Effector memory CD4-positive, alpha-beta T cell (primary cell): ENCODE data around the gene TIAM2.
"Not testable (repeated sequence)": the region's sequence is repeated elsewhere in the genome, so short reads cannot be mapped to it uniquely, and the experiment has no call there.

Source experiments
- DNase-seq, 3 donors: peaks; one replicate each; pipeline ENCODE4 v3.0.0-alpha.2; 2020
- H3K27ac ChIP-seq: 2 replicates; pipeline ENCODE4 v1.7.0; 2013; ENCODE audit warnings: mild to moderate bottlenecking, low read length, moderate library complexity; ENCODE audit not compliant: insufficient read depth, poor library complexity, severe bottlenecking
- H3K27me3 ChIP-seq: replicated peaks from 2 replicates; pipeline ENCODE4 v1.7.0; 2013; ENCODE audit warnings: mild to moderate bottlenecking, low read length; ENCODE audit not compliant: insufficient read depth, control insufficient read depth, poor library complexity, severe bottlenecking
- H3K36me3 ChIP-seq: 2 replicates; pipeline ENCODE4 v1.7.0; 2013; ENCODE audit warnings: mild to moderate bottlenecking, low read length, moderate library complexity; ENCODE audit not compliant: control insufficient read depth, insufficient read depth
- H3K4me1 ChIP-seq: 2 replicates; pipeline ENCODE4 v1.7.0; 2013; ENCODE audit warnings: low read length, mild to moderate bottlenecking; ENCODE audit not compliant: control insufficient read depth, insufficient read depth, poor library complexity, severe bottlenecking
- H3K4me3 ChIP-seq: 2 replicates; pipeline ENCODE4 v1.7.0; 2013; ENCODE audit warnings: low read length, low read depth, mild to moderate bottlenecking; ENCODE audit not compliant: insufficient read depth, poor library complexity, severe bottlenecking
- H3K9me3 ChIP-seq: 2 replicates; pipeline ENCODE4 v1.7.0; 2013; ENCODE audit warnings: mild to moderate bottlenecking, low read length, moderate library complexity; ENCODE audit not compliant: control insufficient read depth

TIAM2 gene

DNA sequence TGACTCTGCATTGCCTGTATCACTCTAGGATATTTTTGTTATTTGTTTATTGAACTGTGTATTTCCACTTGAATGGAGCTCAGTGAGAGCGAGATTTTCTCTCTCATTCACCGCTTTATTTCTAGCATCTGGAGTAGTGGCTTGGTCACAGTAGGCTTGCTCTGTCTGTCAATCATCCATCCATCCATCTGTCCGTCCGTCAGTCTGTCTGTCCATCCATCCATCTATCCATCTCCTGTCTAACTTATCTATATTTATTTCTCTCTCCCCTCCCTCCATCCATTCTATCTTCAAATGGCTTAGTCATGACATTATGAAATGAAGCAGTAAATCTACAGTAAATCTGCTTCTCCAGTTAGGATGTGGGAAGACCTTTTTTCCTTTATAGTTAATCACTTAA lies 94.6 kb downstream of the TIAM2 start:
- no peaks in the 10 kb centered on the region for H3K4me1 ChIP-seq
- no peaks in the 10 kb centered on the region for H3K9me3 ChIP-seq
- no peak overlapping the region for H3K27ac ChIP-seq
- DNase-seq: no peak
- H3K27me3 ChIP-seq: no peaks in the 10 kb centered on the region
- H3K36me3 ChIP-seq: no peaks in the 10 kb centered on the region
- no peak overlapping the region for H3K4me3 ChIP-seq

DNA sequence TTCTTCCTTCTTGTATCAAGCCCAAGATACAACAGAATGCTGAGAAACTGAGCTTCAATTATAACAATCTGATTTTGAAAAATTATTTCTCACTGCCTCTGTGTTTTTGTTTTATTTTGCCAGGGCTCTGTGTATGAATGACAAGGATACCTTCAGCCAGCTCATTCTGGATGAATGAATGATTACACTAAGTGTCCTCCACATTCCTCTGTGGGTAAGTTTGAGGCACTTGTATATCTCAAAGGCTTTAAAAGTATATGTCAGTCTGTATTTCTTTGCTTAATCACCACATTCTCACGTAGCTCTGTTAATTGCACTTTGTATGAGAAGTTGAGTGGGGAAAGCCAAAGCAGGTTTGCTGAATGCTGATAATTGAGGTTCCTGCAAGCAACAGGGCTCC lies 95.1 kb downstream of the TIAM2 start:
- no peak overlapping the region for H3K27ac ChIP-seq
- DNase-seq: no peak
- no peaks in the 10 kb centered on the region for H3K9me3 ChIP-seq
- H3K4me1 ChIP-seq: no peaks in the 10 kb centered on the region
- H3K27me3 ChIP-seq: no peaks in the 10 kb centered on the region
- H3K36me3 ChIP-seq: no peaks in the 10 kb centered on the region
- no peak overlapping the region for H3K4me3 ChIP-seq

DNA sequence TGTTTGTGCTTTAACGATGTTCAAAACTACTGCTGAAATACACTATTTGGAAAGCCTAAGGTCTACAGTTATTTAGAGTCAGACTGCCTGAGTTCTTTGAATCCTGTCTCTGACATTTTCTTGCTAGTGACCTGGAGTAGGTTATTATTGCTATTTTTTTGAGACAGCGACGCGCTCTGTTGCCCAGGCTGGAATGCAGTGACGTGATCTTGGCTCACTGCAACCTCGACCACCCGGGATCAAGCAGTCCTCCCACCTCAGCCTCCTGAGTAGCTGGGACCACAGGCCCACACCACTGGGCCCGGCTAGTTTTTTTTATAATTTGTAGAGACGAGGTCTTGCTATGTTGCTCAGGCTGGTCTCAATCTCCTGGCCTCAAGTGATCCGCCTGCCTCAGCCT lies 96.6 kb downstream of the TIAM2 start:
- Histone ChIP-seq H3K27me3 (no peaks in the 10 kb centered on the region), H3K27ac (no peak overlapping the region), H3K4me1 (no peaks in the 10 kb centered on the region), H3K4me3 (no peak overlapping the region), H3K36me3 (no peaks in the 10 kb centered on the region), H3K9me3 (no peaks in the 10 kb centered on the region)
- DNase-seq: no peak

DNA sequence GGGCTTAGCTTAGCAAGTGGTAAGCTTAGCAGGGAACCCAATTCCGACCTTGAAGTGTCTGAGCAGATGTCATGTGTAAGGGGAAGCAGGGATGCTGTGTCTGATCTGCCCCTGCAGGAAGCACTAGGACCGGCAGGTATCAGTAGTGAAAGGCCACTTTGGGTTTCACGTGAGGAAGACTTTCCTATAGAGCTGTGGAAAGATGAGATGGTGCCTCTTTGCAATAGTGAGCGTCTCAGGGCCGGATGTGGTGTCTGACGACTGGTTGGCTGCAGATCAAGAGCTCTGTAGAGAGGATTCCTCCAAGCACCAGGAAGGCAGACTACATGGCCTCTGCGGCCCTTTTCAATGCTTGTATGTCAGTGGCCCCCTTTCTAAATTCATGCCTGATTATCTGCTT lies 98.3 kb downstream of the TIAM2 start:
- no peak overlapping the region for H3K4me3 ChIP-seq
- no peak overlapping the region for H3K27ac ChIP-seq
- no peaks in the 10 kb centered on the region for H3K9me3 ChIP-seq
- H3K4me1 ChIP-seq: no peaks in the 10 kb centered on the region
- peak in 2 of 3 donors; percentile 3 to 5 for DNase-seq
- no peaks in the 10 kb centered on the region for H3K27me3 ChIP-seq
- H3K36me3 ChIP-seq: no peaks in the 10 kb centered on the region

DNA sequence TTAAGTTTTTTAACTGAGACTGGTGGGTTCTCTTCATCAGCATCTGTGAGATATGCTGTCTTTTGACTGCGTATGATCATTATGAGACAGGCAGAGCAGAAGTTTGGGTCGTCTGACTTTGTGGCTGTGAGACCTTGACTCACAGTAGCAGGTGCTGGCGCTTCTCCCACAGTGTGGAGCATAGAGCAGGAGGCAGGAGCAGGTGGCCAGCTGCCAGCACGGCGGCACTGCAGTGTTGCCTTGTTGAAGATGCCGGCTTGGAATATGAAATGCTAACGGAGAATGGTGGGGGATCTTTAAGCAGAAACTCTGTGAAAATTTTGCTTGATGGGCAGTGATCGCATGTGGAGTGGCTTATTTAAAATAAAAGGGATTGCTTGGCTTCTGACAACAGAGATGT lies 105.0 kb downstream of the TIAM2 start:
- no peak for DNase-seq
- Histone ChIP-seq H3K27ac (no peak overlapping the region), H3K4me1 (no peaks in the 10 kb centered on the region), H3K9me3 (no peaks in the 10 kb centered on the region), H3K4me3 (no peak overlapping the region), H3K27me3 (no peaks in the 10 kb centered on the region), H3K36me3 (no peaks in the 10 kb centered on the region)

DNA sequence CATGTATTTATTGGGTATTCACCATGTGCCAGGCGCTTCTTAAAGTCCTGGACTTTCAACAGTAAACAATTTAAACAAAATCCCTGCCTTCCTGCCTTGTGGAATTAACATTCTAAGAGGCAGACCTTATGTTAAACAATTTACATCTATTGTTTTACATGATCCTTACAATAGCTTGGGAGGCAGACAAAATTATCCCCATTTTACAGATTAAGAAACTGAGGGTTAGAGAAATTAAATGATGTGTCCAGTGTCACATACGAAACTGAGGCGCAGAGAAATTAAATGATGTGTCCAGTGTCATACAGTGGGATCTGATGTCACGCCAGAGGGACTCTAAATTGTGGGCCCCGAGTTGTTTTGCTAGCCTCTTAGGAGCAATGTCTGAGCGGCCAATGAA lies 105.5 kb downstream of the TIAM2 start:
- H3K4me3 ChIP-seq: no peak overlapping the region
- no peaks in the 10 kb centered on the region for H3K27me3 ChIP-seq
- DNase-seq: no peak
- H3K36me3 ChIP-seq: no peaks in the 10 kb centered on the region
- H3K4me1 ChIP-seq: no peaks in the 10 kb centered on the region
- no peak overlapping the region for H3K27ac ChIP-seq
- no peaks in the 10 kb centered on the region for H3K9me3 ChIP-seq

DNA sequence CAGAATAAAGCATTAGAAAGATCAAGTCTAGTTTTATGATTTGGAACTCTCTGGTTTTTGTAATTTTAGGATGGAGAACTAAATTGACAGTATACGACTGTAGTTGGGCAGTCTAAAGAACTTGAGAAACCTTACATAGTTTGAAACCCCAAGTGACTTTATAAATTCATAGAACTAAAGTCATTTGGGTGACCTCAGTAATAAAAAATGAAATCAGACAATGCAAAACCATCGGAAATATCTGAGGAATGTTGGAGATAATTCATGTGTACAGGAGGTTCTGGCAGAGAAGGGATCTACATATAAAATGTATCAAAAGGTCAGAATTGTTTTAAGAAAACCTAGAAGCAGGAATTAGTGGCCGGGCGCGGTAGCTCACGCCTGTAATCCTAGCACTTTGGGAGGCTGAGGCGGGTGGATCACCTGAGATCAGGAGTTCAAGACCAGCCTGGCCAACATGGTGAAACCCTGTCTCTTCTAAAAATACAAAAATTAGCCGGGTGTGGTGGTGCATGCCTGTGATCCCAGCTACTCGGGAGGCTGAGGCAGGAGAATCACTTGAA lies 108.0 kb downstream of the TIAM2 start:
- not testable (repeated sequence) for H3K9me3 ChIP-seq, H3K27me3 ChIP-seq, H3K36me3 ChIP-seq, DNase-seq, H3K4me1 ChIP-seq, H3K27ac ChIP-seq, H3K4me3 ChIP-seq

DNA sequence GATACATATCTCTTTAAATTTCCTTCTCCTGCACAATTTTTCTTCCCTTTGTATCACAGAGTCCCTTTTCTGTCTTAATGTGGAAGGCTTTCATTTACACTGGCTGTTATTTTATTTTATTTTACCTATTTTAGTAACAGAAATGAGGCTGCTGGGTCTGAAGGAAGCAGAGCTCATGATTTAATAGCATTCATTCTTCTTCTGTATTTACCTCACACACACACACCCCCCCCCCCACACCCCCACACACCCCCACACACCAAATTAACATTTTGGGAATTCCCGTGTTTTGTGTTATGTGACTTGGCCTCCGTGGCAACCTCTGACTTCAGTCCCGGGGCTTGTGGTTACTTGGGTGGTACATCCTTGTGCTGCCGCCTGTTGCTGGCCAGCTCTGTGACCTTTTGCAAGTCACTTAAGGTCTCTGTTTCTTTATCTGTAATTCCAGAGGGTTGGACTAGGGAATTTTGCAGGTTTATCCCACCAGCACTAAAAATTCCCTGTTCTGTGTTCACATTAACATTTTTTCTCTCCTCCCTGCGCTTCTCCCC lies 108.8 kb downstream of the TIAM2 start:
- H3K4me3 ChIP-seq: no peak overlapping the region
- H3K9me3 ChIP-seq: no peaks in the 10 kb centered on the region
- H3K27me3 ChIP-seq: no peaks in the 10 kb centered on the region
- no peaks in the 10 kb centered on the region for H3K36me3 ChIP-seq
- DNase-seq: no peak
- H3K27ac ChIP-seq: no peak overlapping the region
- H3K4me1 ChIP-seq: no peaks in the 10 kb centered on the region

DNA sequence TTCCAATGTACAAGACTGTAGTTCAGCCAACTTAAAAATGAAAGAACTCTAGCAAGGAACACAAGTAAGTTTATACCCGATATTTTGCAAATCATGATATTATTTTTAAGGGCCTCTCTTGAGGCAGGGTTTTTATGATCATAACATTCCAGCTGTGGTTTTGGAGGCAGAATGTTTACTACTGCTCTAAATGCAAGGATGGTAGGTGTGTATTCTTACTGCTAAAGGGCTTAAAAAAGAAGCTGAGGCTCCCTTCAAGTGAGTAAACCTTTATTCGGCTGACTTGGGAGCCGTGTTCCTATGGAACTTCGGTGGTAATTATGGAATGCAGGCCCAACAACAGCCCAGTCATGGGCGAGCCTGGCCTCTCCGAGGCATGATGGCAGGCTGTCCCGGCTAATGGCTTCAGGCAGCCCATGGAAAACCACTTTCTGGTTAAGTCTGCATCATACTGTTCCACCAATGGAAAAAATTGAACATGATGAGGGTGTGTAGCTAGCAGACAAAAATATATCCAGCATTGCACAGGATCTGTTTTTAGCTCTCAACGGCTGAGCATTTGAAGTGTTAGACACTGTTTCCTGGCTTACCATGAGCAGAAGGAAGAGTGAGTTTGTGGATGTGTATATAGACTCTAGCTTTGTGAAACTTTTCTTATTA lies 111.5 kb downstream of the TIAM2 start:
- Histone ChIP-seq H3K27ac (no peak overlapping the region), H3K27me3 (no peaks in the 10 kb centered on the region)
- no peak for DNase-seq

DNA sequence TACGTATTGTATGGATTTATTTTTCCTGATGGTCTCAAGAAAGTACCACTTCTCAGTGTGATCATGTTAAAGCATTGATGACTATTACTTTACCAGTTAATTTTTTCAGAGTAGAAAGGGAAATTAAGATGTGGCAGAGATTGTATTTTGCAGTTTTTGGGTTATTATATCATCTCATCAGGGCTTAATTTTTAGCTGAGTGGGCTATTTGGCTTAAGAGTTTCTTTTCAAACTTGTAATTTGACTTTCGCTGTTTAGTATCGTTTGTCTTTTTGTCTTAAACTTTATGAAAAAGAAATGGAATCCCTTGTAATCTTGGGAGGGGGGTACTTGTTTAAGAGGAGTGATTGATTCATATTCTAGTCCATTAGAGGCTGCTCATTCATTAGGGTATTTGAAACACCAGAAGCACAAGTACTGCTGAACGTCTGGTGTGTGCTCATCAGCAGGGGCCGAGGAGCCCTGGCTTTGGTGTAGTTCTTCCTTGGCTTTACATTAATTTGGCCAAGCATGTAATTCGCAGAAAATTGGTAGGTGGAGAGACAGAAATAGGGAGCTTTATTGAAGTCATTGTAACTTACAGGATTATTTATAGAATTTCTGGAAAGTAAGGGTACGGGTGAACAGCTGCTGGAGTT lies 112.4 kb downstream of the TIAM2 start:
- H3K4me1 ChIP-seq: no peaks in the 10 kb centered on the region
- no peaks in the 10 kb centered on the region for H3K27me3 ChIP-seq
- no peak for DNase-seq
- no peaks in the 10 kb centered on the region for H3K9me3 ChIP-seq
- H3K36me3 ChIP-seq: no peaks in the 10 kb centered on the region
- H3K4me3 ChIP-seq: no peak overlapping the region
- no peak overlapping the region for H3K27ac ChIP-seq

More for the DNA sequence above, 111.5 kb downstream of the TIAM2 start:
- no peaks in the 10 kb centered on the region for H3K36me3 ChIP-seq
- H3K4me1 ChIP-seq: no peaks in the 10 kb centered on the region
- H3K4me3 ChIP-seq: no peak overlapping the region
- H3K9me3 ChIP-seq: no peaks in the 10 kb centered on the region
